H1 (cell line): ENCODE data around the gene WDR81. TPM values are rescaled to one million over a fixed set of nuclear protein-coding genes. Genes with fewer than 3 reads are reported as not detected.

Experiments
- CTCF ChIA-PET: fragments of 300-600 bp; sonication (Branson Sonifier 250); formaldehyde crosslinking; loops from one replicate; lab custom pipeline; 2021; ENCODE audit not compliant: partially characterized antibody; lab: Charles Lee
- POLR2A ChIA-PET: fragments of 300-600 bp; sonication (Branson Sonifier 250); formaldehyde crosslinking; loops from one replicate; lab custom pipeline; 2021; ENCODE audit warnings: inconsistent platforms; ENCODE audit not compliant: partially characterized antibody; lab: Charles Lee
- DNase-seq, 2 experiments: peaks; one replicate each; pipeline versions ENCODE4 v3.0.0 to v3.0.0-alpha.2; 2010 to 2022; ENCODE audit warnings: low spot score in 2 of 2, low read depth in 1 of 2, mixed read lengths in 1 of 2
- FAIRE-seq: peaks from 2 replicates; lab custom pipeline; 2011; peaks lifted over from hg19 to GRCh38; lab: Jason Lieb, UNC
- H2AFZ ChIP-seq: 2 replicates; pipeline ENCODE4 v1.8.1; 2012; ENCODE audit warnings: low read length, inconsistent platforms
- H2AK5ac ChIP-seq: 2 replicates; pipeline ENCODE4 v1.6.1; 2013; ENCODE audit warnings: low read depth, low read length
- H2BK120ac ChIP-seq: replicated peaks from 2 replicates; pipeline ENCODE3; 2013; ENCODE audit warnings: low read depth, low read length, inconsistent platforms
- H2BK12ac ChIP-seq: 2 replicates; pipeline ENCODE4 v1.6.1; 2013; ENCODE audit warnings: low read depth, low read length
- H2BK15ac ChIP-seq: 2 replicates; pipeline ENCODE4 v1.6.1; 2013; ENCODE audit warnings: low read length
- H2BK20ac ChIP-seq: 2 replicates; pipeline ENCODE4 v1.6.1; 2013; ENCODE audit warnings: low read length
- H2BK5ac ChIP-seq: 2 replicates; pipeline ENCODE4 v1.6.1; 2013; ENCODE audit warnings: low read depth, low read length
- H3K14ac ChIP-seq: 2 replicates; pipeline ENCODE4 v1.6.1; 2013; ENCODE audit warnings: inconsistent platforms; ENCODE audit not compliant: insufficient read length
- H3K18ac ChIP-seq: 2 replicates; pipeline ENCODE4 v1.6.1; 2013; ENCODE audit warnings: low read length; ENCODE audit errors: extremely low read depth
- H3K23ac ChIP-seq: 2 replicates; pipeline ENCODE4 v1.6.1; 2013; ENCODE audit warnings: inconsistent platforms; ENCODE audit not compliant: insufficient read length
- H3K23me2 ChIP-seq: 2 replicates; pipeline ENCODE4 v1.6.1; 2013; ENCODE audit warnings: low read depth, low read length
- H3K27ac ChIP-seq: 2 replicates; pipeline ENCODE4 v1.6.1; 2011; ENCODE audit warnings: low read depth, low read length, inconsistent platforms
- H3K27me3 ChIP-seq, 4 experiments: replicated peaks in 1 of 4; 1 replicate in 1 of 4; 2 replicates in 3 of 4; pipeline versions ENCODE4 v1.6.1 to v1.8.1; 2011 to 2013; ENCODE audit warnings: low read length in 3 of 4, mild to moderate bottlenecking in 3 of 4, inconsistent platforms in 2 of 4, mixed read lengths in 2 of 4, moderate library complexity in 1 of 4; ENCODE audit not compliant: control insufficient read depth in 3 of 4, insufficient read depth in 3 of 4; ENCODE audit errors: extremely low read depth in 1 of 4
- H3K36me3 ChIP-seq, 4 experiments: 2 replicates each; pipeline versions ENCODE4 v1.6.1 to v1.8.1; 2011 to 2013; ENCODE audit warnings: mild to moderate bottlenecking in 4 of 4, low read length in 3 of 4, moderate library complexity in 2 of 4, control low read depth in 1 of 4, inconsistent platforms in 1 of 4; ENCODE audit not compliant: insufficient read depth in 4 of 4, control insufficient read depth in 2 of 4
- H3K4ac ChIP-seq: replicated peaks from 2 replicates; pipeline ENCODE3; 2013; ENCODE audit warnings: low read length, low read depth, mixed read lengths, inconsistent platforms; ENCODE audit not compliant: insufficient read length
- H3K4me1 ChIP-seq, 4 experiments: replicated peaks in 1 of 4; 1 replicate in 1 of 4; 2 replicates in 3 of 4; pipeline versions ENCODE4 v1.6.1 to v1.8.1; 2011 to 2013; ENCODE audit warnings: low read length in 3 of 4, inconsistent platforms in 2 of 4, mixed read lengths in 1 of 4; ENCODE audit not compliant: insufficient read depth in 4 of 4, control insufficient read depth in 3 of 4
- H3K4me2 ChIP-seq, 2 experiments: 2 replicates each; pipeline versions ENCODE4 v1.6.1 to v1.8.1; 2011 to 2013; ENCODE audit warnings: low read depth in 2 of 2, low read length in 2 of 2, control low read depth in 1 of 2, inconsistent platforms in 1 of 2, mild to moderate bottlenecking in 1 of 2; ENCODE audit not compliant: insufficient read depth in 1 of 2
- H3K4me3 ChIP-seq, 4 experiments: fragments of 200-600, 300-600 bp in 1 of 4; sonication (generic), shearing (Covaris generic), sonication (Bioruptor Twin) in 1 of 4; 2 replicates each; pipeline versions ENCODE4 v1.5.1 to v1.8.1; 2011 to 2016; ENCODE audit warnings: low read length in 4 of 4, low read depth in 3 of 4, control low read depth in 2 of 4, inconsistent platforms in 2 of 4, mild to moderate bottlenecking in 2 of 4, mixed read lengths in 1 of 4, moderate library complexity in 1 of 4; ENCODE audit not compliant: insufficient read depth in 2 of 4; ENCODE audit errors: extremely low read depth in 1 of 4
- H3K56ac ChIP-seq: replicated peaks from 2 replicates; pipeline ENCODE3; 2013; ENCODE audit warnings: low read depth, mild to moderate bottlenecking, mixed read lengths, low read length, inconsistent platforms; ENCODE audit not compliant: insufficient read length
- H3K79me1 ChIP-seq: 2 replicates; pipeline ENCODE4 v1.6.1; 2013; ENCODE audit warnings: low read depth, low read length, control low read depth
- H3K79me2 ChIP-seq, 2 experiments: 2 replicates each; pipeline versions ENCODE4 v1.6.1 to v1.8.1; 2012 to 2013; ENCODE audit warnings: low read length in 2 of 2, mild to moderate bottlenecking in 2 of 2, inconsistent platforms in 1 of 2; ENCODE audit not compliant: insufficient read depth in 2 of 2, control insufficient read depth in 1 of 2
- H3K9ac ChIP-seq, 4 experiments: replicated peaks in 1 of 4; 1 replicate in 1 of 4; 2 replicates in 3 of 4; pipeline versions ENCODE4 v1.6.1 to v1.8.1; 2011 to 2013; ENCODE audit warnings: low read depth in 3 of 4, low read length in 3 of 4, control low read depth in 2 of 4, mild to moderate bottlenecking in 2 of 4, moderate library complexity in 2 of 4, inconsistent platforms in 1 of 4; ENCODE audit errors: extremely low read depth in 1 of 4
- H3K9me3 ChIP-seq, 2 experiments: 2 replicates each; pipeline versions ENCODE4 v1.6.1 to v1.8.1; 2012 to 2013; ENCODE audit warnings: mild to moderate bottlenecking in 2 of 2, moderate library complexity in 2 of 2, control low read depth in 1 of 2, inconsistent platforms in 1 of 2, low read depth in 1 of 2, low read length in 1 of 2, mixed read lengths in 1 of 2; ENCODE audit not compliant: insufficient read depth in 2 of 2
- H4K20me1 ChIP-seq, 2 experiments: replicated peaks in 1 of 2; 2 replicates each; pipeline versions ENCODE3 to v1.8.1; 2011 to 2013; ENCODE audit warnings: inconsistent platforms in 2 of 2, low read length in 2 of 2, mild to moderate bottlenecking in 1 of 2; ENCODE audit not compliant: insufficient read depth in 2 of 2, control insufficient read depth in 1 of 2
- H4K5ac ChIP-seq: 2 replicates; pipeline ENCODE4 v1.6.1; 2013; ENCODE audit warnings: low read length, low read depth, mixed read lengths, inconsistent platforms; ENCODE audit not compliant: insufficient read length
- H4K8ac ChIP-seq: 2 replicates; pipeline ENCODE4 v1.8.0; 2013; ENCODE audit warnings: mild to moderate bottlenecking, moderate library complexity, low read length, inconsistent platforms; ENCODE audit not compliant: insufficient read depth; ENCODE audit errors: extremely low read depth
- H4K91ac ChIP-seq: replicated peaks from 2 replicates; pipeline ENCODE3; 2013; ENCODE audit warnings: low read length, mixed read lengths, inconsistent platforms; ENCODE audit not compliant: insufficient read length
- CHD2 ChIP-seq: IDR thresholded peaks from 2 replicates; pipeline ENCODE4 v1.6.1; 2012; ENCODE audit warnings: low read length, improper control_type of control experiment
- CREB1 ChIP-seq: IDR thresholded peaks from 2 replicates; pipeline ENCODE4 v1.6.1; 2012; ENCODE audit warnings: inconsistent platforms
- EP300 ChIP-seq, 2 experiments: IDR thresholded peaks; 1 replicate in 1 of 2; 2 replicates in 1 of 2; pipeline ENCODE4 v1.6.1; 2011 to 2012; ENCODE audit warnings: low read depth in 2 of 2, low read length in 2 of 2, mild to moderate bottlenecking in 2 of 2, borderline replicate concordance in 1 of 2, inconsistent platforms in 1 of 2, moderate library complexity in 1 of 2
- EZH2 ChIP-seq: fragments of 200-600 bp; sonication (generic); IDR thresholded peaks from 2 replicates; pipeline ENCODE4 v1.7.1; 2012; ENCODE audit warnings: low read depth, mild to moderate bottlenecking, moderate library complexity, low read length, inconsistent platforms; ENCODE audit not compliant: severe bottlenecking
- KDM4A ChIP-seq: IDR thresholded peaks from one replicate; pipeline ENCODE4 v1.7.1; 2012; ENCODE audit warnings: low read depth, mild to moderate bottlenecking, moderate library complexity, low read length, inconsistent platforms; ENCODE audit not compliant: severe bottlenecking
- KDM5A ChIP-seq: fragments of 200-600 bp; IDR thresholded peaks from 2 replicates; pipeline ENCODE4 v1.7.1; 2012; ENCODE audit warnings: mild to moderate bottlenecking, low read length, inconsistent platforms, mixed read lengths
- PHF8 ChIP-seq: fragments of 200-600 bp; sonication (generic); conservative IDR thresholded peaks from 2 replicates; pipeline ENCODE4 v1.7.1; 2012; ENCODE audit warnings: low read depth, mild to moderate bottlenecking, inconsistent platforms, low read length, moderate library complexity
- POLR2AphosphoS5 ChIP-seq: IDR thresholded peaks from 2 replicates; pipeline ENCODE4 v1.6.1; 2011; ENCODE audit warnings: low read depth, low read length
- TAF7 ChIP-seq: optimal IDR thresholded peaks from 2 replicates; pipeline ENCODE3; 2011; ENCODE audit warnings: low read depth, mild to moderate bottlenecking, inconsistent platforms, low read length, moderate library complexity, borderline replicate concordance
- WGBS, 2 experiments: shearing (Covaris generic) in 1 of 2; methylation state at CpG; one replicate each; pipeline versions ENCODE4 v1.1.6 to v1.1.7; 2013 to 2015; ENCODE audit warnings: low lambda C conversion rate in 2 of 2, mixed read lengths in 2 of 2, inconsistent platforms in 1 of 2, low coverage in 1 of 2, missing lambda C conversion rate in 1 of 2; ENCODE audit not compliant: insufficient replicate concordance in 2 of 2, insufficient coverage in 1 of 2, insufficient read length in 1 of 2; ENCODE audit errors: extremely low coverage in 1 of 2, missing lambda C conversion rate in 1 of 2; 5-methylcytosine and 5-hydroxymethylcytosine counted together
- polyA plus RNA-seq, 7 experiments: library from polyadenylated mRNA; depleted of rRNA in 3 of 7; stranded (reverse) in 5 of 7; unstranded in 2 of 7; fragments of >200 nt in 5 of 7; fragments of 200-250 nt in 2 of 7; gene quantifications; 1 replicate in 5 of 7; 2 replicates in 1 of 7; 4 replicates in 1 of 7; pipeline versions ENCODE4 v1.2.1 to v1.2.3, GENCODE V29; 2011 to 2013; ENCODE audit warnings: missing spikeins in 2 of 7, mixed read lengths in 2 of 7
- total RNA-seq: library from RNA; stranded (reverse); fragmentation: NEBNext Ultra II Directional; extraction: Animal tissue kit (Norgen Biotek cat#: 25700); gene quantifications from 2 replicates; pipeline ENCODE4 v1.2.1, GENCODE V29; 2021

The WDR81 gene
- total and polyA plus RNA-seq, 2 of the 8 experiments (the other 6 are each of a cell fraction or from before 2014, with no cell fraction given), result 9.1 to 12.3 TPM

GRCh38 chr17:1725642-1726511 is 1.4 kb downstream of the WDR81 start:
- H3K18ac ChIP-seq, result no peak overlapping the region
- H3K4me2 ChIP-seq, result peak overlapping the region; percentile 44 to 95; a peak in 3 of 4 replicates
- H2BK20ac ChIP-seq, result no peak overlapping the region
- H2BK120ac ChIP-seq, result no peak overlapping the region
- H3K79me1 ChIP-seq, result peaks cover 4% of the 10 kb centered on the region; the same call in 1 of the 2 replicates
- no peak overlapping the region for H2BK15ac ChIP-seq
- CTCF ChIA-PET, result interaction anchor here (0.6 to 2.1 kb wide), 7 partner anchors 18 to 365 kb away, joined by 3 to 7 read pairs (median 4); partner anchors contain the start of gene SERPINF1
- H2AK5ac ChIP-seq, result no peak overlapping the region
- H3K14ac ChIP-seq, result no peak overlapping the region
- H4K20me1 ChIP-seq, result peaks cover 0 to 5% of the 10 kb centered on the region in 2 experiments
- no peak overlapping the region for H4K5ac ChIP-seq
- no peaks in the 10 kb centered on the region for H3K9me3 ChIP-seq
- POLR2A ChIA-PET, result interaction anchor here (1.3 to 3.1 kb wide), 4 partner anchors 9 to 37 kb away, joined by 4 to 17 read pairs (median 6); partner anchors contain the start of genes SERPINF1 and TLCD2
- 0 out of 2 replicates have a peak overlapping the region, but pooled peaks have one; percentile 5 for H2BK12ac ChIP-seq
- H3K4me3 ChIP-seq, result no peak overlapping the region
- H3K4ac ChIP-seq, result peak overlapping the region; percentile 44
- no peak overlapping the region for H3K56ac ChIP-seq
- no peak for DNase-seq
- H2AFZ ChIP-seq, result no peak overlapping the region
- H3K36me3 ChIP-seq, result no peaks in the 10 kb centered on the region; a peak in 3 of 8 replicates
- H4K8ac ChIP-seq, result peak overlapping the region; percentile 81; the same call in 1 of the 2 replicates
- H3K23ac ChIP-seq, result no peak overlapping the region
- no peak overlapping the region for H4K91ac ChIP-seq
- no peak for FAIRE-seq
- WGBS, 2 experiments, result 95% methylated on average over 54 of the region's 54 CpGs; no CpG with 5 or more reads in 1 of the 2 experiments
- TF ChIP-seq CHD2, result no peak
- TF ChIP-seq CREB1, result no peak
- TF ChIP-seq TAF7, result no peak
- no peak for TF ChIP-seq POLR2AphosphoS5
- TF ChIP-seq KDM5A, result no peak
- TF ChIP-seq EZH2, result no peak
- TF ChIP-seq EP300 (IDR thresholded peaks at IDR 0.05; ENCODE audit: borderline replicate concordance in 1 of 2, low read depth in 2 of 2, low read length in 2 of 2), result no peak
- TF ChIP-seq KDM4A, result no peak
- no peak for TF ChIP-seq PHF8
- no peak overlapping the region for H3K9ac ChIP-seq
- H3K27ac ChIP-seq, result no peak overlapping the region
- H3K27me3 ChIP-seq, result 0 out of 7 replicates have a peak, but pooled peaks cover 0 to 2% (median 0%) of the 10 kb centered on the region in 4 experiments
- H3K79me2 ChIP-seq, result no peaks in the 10 kb centered on the region; a peak in 1 of 4 replicates
- peaks cover 8% of the 10 kb centered on the region; the same call in 1 of the 2 replicates for H3K23me2 ChIP-seq
- peaks cover 0 to 5% (median 3%) of the 10 kb centered on the region in 4 experiments; a peak in 5 of 7 replicates for H3K4me1 ChIP-seq
- no peak overlapping the region for H2BK5ac ChIP-seq
